ENCODE data around the gene IL3.

The IL3 gene

DNA sequence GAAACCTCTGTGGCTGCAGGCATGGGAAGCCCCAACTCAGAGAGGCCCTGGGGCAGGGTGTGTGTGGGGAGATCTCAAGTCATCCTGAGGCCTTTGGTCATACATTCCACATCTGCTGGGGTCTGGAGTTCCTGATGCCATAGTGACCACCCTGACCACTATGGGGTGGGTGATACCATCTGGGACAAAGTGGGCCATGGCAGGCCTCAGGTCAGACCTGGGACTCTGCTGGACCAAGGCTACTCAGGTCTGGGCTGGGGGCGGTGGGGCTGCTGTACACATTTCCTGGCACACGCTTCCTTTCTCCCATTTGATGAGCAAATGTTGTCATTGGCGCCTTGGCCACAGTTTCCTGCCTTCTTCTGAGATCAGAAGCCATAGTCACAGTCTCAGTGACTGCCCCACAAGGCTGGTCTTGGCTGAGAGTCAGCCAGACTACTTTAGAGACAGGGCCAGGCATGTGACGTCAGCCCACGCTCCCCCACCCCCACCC is 33.9 kb upstream of the IL3 start:
- peak in 2 of 5 experiments; percentile 74 to 82 for DNase-seq

GRCh38 chr5:132027027-132027426 is 33.4 kb upstream of the IL3 start:
- no peak for DNase-seq

GRCh38 chr5:132029609-132030330 is 30.7 kb upstream of the IL3 start:
- no peak for DNase-seq

- DNase-seq: no peak
These were observed 29.8 kb upstream of the IL3 start for GRCh38 chr5:132030610-132031009.

DNA sequence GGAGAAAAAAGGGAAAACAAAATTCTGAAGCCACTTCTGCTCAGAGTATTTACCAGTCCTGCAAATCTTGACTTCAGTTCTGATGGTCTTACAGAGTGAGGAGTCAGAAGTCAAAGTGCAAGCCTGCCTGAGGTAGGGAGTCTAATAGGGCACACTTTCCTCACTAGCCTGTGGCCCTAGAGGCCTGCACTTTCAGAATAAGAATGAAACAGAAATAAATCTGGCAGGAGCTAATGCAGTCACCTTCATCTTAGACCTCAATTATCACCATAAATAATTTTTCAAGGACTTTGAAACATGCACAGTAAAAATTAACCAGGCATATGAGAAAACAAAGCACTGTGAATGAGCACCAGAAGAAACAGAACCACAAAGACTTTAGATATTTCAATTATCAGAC is 28.3 kb upstream of the IL3 start:
- DNase-seq: no peak

DNA sequence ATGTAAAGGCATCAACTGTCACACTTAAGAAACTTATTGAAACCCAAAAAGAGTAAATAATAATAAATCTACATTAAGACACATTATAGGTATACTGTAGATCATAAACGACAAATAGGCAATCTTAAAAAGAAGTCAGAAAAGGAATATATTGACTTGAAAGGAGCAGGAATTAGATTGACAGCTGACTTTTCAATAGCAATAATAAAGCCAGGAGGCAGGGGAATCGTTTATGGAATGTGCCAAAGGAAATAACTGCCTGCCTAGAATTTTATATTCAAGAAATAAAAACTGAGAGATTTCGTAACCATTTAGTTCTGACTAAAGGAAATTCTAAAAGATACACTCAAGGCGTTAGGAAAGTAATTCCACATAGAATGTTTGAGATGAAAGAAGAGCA is 27.3 kb upstream of the IL3 start:
- no peak for DNase-seq

- no peak for DNase-seq
These were observed 23.1 kb upstream of the IL3 start for GRCh38 chr5:132037353-132037752.

GRCh38 chr5:132044207-132044606 is 16.2 kb upstream of the IL3 start:
- no peak for DNase-seq

DNA sequence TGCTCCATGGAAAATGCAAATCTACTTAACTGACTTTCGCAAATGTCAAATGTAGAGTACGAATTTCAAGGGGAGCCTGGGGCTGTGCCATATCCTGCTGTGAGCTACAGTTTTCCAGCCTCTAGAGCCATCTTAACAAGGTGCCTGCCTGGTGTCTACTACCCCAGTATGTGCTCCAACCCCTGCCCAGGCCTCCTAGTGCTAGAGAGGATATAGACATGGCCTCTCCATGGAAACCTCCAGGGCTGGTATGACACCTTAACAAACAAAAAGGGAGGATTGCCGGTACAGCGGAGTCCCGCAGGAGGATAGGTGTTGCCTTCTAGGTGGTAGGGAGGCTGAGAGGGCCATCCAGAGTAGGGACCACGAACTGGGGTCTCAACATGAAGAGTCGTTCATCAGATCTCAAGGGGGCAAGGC is 13.6 kb upstream of the IL3 start:
- DNase-seq: no peak

GRCh38 chr5:132049093-132049492 is 11.4 kb upstream of the IL3 start:
- peak in 1 of 5 experiments; percentile 30 for DNase-seq

DNA sequence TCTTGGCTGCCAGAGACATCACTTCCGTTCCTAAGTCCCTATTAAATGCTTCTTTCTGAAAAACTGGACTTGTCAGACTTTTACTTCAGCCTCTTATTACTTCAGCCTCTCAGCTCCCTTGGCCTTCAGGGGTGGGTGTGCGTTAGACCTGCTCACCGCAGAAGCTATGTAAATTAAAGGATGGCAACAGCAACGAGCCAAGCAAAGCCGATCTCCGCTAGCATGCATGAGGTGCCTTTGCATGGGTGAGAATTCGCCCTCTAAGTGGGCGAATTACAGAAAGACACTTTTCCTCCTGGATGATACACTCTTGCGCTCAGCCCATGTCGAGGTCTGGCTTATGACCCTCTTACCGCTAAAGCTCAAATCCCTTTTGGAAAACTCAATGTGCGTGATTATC is 10.9 kb upstream of the IL3 start:
- DNase-seq: no peak

- DNase-seq: no peak
These were observed 10.3 kb upstream of the IL3 start for GRCh38 chr5:132050136-132050535.

- DNase-seq: no peak
These were observed 9.5 kb upstream of the IL3 start for GRCh38 chr5:132050661-132051552.

- DNase-seq: no peak
These were observed 7.9 kb upstream of the IL3 start for GRCh38 chr5:132052520-132052919.

DNA sequence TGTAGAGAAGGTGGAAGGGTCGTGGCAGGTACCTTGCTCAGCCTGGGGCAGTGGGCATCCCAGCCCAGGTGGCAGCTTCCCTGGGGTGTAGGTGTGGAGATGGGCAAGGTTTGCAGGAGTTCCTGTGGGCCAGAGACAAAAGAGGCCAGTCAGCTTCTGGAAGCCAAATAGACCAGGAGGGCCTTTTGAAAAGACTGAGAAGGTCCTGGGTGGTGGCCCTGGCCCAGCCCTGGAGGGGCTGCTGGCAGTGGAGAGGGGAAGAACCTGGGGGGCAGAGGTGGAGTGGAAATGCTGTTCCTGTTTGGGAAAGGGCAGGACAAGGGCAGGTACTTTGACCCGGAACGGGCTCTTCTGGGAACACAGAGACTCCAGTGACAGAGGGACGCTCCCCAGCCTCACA is 7.0 kb upstream of the IL3 start:
- DNase-seq: no peak

GRCh38 chr5:132054031-132054696 is 6.3 kb upstream of the IL3 start:
- peak in 1 of 5 experiments; percentile 1 for DNase-seq

- DNase-seq: peak in 1 of 5 experiments; percentile 1
These were observed 5.6 kb upstream of the IL3 start for GRCh38 chr5:132054697-132055440.

DNA sequence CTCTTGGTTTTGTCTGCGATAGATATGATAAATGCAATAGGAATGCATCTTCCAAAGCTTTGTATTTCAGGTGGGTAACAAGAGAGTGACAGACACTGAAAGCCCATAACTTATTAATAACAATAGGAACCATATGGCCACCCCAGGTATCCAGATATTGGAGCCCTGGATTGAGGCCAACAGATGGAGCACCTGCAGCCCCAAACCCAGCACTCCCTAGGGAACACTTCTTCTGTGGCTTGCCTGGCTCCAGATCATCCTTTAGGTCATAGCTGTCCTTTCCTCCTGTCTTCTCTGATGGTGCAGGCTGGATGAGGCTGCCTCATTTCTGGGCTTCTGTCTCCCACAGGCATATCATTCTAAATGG is 5.0 kb upstream of the IL3 start:
- DNase-seq: no peak

DNA sequence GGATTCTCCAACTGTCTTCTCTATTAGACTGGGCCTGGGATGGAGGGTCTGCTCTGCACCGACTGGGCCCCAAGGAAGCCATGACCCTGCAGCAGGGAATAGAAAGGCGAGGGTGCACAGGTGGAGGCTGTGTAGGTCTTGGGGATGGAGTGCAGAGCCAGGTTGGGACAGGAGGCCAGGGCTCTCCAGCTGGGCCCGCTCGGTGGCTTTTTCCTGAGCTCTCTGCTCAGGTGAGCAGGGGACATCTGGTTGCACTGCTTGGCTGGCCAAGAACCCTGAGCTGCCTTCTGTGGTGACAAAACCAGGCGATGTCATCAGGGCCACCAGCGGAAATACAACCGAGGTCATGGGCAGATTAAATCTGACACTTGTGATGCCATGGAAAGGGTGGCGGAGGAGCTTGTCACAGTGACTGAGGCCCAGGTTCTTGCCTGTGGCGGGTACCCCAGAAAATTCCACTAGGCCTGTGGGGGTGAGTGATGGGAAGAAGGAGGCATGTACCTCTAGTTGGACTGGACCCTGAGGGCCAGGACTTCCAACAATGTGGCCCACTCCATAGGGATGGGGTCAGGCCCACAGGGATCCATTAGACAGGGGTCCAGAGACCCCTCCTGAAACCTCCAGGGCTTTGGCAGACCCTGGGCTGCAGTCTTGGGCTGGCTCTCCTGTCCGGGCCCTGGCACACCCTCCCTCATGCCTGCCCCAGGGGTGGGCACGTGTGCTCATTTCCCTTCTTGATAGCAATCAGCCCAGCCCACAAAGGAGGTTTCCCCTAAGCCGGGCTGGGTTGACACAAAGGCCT is 4.4 kb upstream of the IL3 start:
- DNase-seq: peak in 4 of 5 experiments; percentile 10 to 94 (median 68)

GRCh38 chr5:132056610-132057497 is 3.6 kb upstream of the IL3 start:
- DNase-seq: peak in 1 of 5 experiments; percentile 4

Measured in T-helper 2 cell (primary cell).